Loucy (cell line): Measurements from ENCODE around the gene CTTNBP2.

Experiments used
- H2AFZ ChIP-seq: fragments of 200-600 bp; sonication (generic); 2 replicates; pipeline ENCODE4 v1.6.0; 2016; ENCODE audit warnings: antibody characterized with exemption, mild to moderate bottlenecking, low read length, moderate library complexity
- H3F3A ChIP-seq: fragments of 200-600 bp; 2 replicates; pipeline ENCODE4 v1.6.0; 2016; ENCODE audit warnings: antibody characterized with exemption, low read depth, mild to moderate bottlenecking
- H3K27me3 ChIP-seq: fragments of 200-600 bp; sonication (generic); 2 replicates; pipeline ENCODE4 v1.6.1; 2014; ENCODE audit warnings: low read length, mild to moderate bottlenecking; ENCODE audit not compliant: insufficient read depth, poor library complexity, severe bottlenecking
- H3K36me3 ChIP-seq: fragments of 200-600 bp; sonication (generic); 2 replicates; pipeline ENCODE4 v1.6.1; 2016; ENCODE audit warnings: low read length; ENCODE audit not compliant: insufficient read depth
- H3K4me1 ChIP-seq: fragments of 200-600 bp; sonication (generic); 2 replicates; pipeline ENCODE4 v1.5.1; 2014; ENCODE audit warnings: low read length, mild to moderate bottlenecking; ENCODE audit not compliant: insufficient read depth, poor library complexity, severe bottlenecking
- H3K4me2 ChIP-seq: fragments of 200-600 bp; sonication (generic); 2 replicates; pipeline ENCODE4 v1.6.0; 2014; ENCODE audit warnings: antibody characterized with exemption, low read length, low read depth, mild to moderate bottlenecking; ENCODE audit not compliant: poor library complexity, severe bottlenecking
- H3K4me3 ChIP-seq: fragments of 200-600 bp; sonication (generic); 2 replicates; pipeline ENCODE4 v1.5.1; 2014; ENCODE audit warnings: low read length, mild to moderate bottlenecking, mixed read lengths; ENCODE audit not compliant: poor library complexity, severe bottlenecking
- H3K79me2 ChIP-seq: fragments of 200-600 bp; sonication (generic); 2 replicates; pipeline ENCODE4 v1.6.1; 2014; ENCODE audit warnings: low read length; ENCODE audit not compliant: insufficient read depth
- H3K9ac ChIP-seq: fragments of 200-600 bp; sonication (generic); 2 replicates; pipeline ENCODE4 v1.6.0; 2014; ENCODE audit warnings: mild to moderate bottlenecking, low read depth, low read length, moderate library complexity; ENCODE audit not compliant: poor library complexity, severe bottlenecking
- H3K9me2 ChIP-seq: fragments of 200-600 bp; sonication (generic); replicated peaks from 2 replicates; pipeline ENCODE4 v1.6.1; 2016; ENCODE audit warnings: low read depth, low read length, mixed read lengths
- H3K9me3 ChIP-seq: fragments of 200-600 bp; sonication (generic); 2 replicates; pipeline ENCODE4 v1.6.1; 2014; ENCODE audit warnings: mild to moderate bottlenecking, antibody characterized with exemption, low read length, low read depth; ENCODE audit not compliant: insufficient read depth
- H4K20me1 ChIP-seq: fragments of 200-600 bp; sonication (generic); 2 replicates; pipeline ENCODE4 v1.6.0; 2014; ENCODE audit warnings: antibody characterized with exemption, low read length, mild to moderate bottlenecking; ENCODE audit not compliant: insufficient read depth, poor library complexity, severe bottlenecking
- EZH2phosphoT487 ChIP-seq: fragments of 200-600 bp; IDR thresholded peaks from 2 replicates; pipeline ENCODE4 v1.6.1; 2018; ENCODE audit warnings: antibody characterized with exemption, mild to moderate bottlenecking, moderate library complexity, borderline replicate concordance
- TF ChIP-seq, protein P1 (sequence below): fragments of 200-600 bp; sonication (generic); conservative IDR thresholded peaks from 2 replicates; pipeline ENCODE4 v1.5.1; 2014; ENCODE audit warnings: mild to moderate bottlenecking, antibody characterized with exemption, low read length

The CTTNBP2 gene

DNA sequence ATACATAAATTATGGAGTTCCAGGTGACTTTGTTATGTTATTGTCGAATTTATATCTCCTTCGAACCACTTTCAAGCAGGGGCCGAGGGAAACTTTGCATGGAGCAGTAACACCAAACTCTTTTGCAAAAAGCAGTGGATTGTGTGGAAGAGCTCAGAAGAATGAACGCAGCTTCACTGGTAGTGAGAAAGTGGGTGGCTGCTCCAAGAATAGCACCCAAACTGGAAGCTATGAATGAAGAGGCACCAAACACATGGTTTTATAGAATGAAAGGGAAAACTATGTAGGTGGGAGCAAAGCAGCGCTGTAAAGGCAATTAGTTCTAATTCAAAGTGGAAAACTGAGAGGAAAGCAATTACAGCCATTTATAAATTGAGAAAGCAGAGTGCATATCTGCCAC, 67.2 kb downstream of the CTTNBP2 start:
- TF ChIP-seq, protein P1, sequence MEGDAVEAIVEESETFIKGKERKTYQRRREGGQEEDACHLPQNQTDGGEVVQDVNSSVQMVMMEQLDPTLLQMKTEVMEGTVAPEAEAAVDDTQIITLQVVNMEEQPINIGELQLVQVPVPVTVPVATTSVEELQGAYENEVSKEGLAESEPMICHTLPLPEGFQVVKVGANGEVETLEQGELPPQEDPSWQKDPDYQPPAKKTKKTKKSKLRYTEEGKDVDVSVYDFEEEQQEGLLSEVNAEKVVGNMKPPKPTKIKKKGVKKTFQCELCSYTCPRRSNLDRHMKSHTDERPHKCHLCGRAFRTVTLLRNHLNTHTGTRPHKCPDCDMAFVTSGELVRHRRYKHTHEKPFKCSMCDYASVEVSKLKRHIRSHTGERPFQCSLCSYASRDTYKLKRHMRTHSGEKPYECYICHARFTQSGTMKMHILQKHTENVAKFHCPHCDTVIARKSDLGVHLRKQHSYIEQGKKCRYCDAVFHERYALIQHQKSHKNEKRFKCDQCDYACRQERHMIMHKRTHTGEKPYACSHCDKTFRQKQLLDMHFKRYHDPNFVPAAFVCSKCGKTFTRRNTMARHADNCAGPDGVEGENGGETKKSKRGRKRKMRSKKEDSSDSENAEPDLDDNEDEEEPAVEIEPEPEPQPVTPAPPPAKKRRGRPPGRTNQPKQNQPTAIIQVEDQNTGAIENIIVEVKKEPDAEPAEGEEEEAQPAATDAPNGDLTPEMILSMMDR = no peak
- TF ChIP-seq EZH2phosphoT487 = no peak
- H3K9ac ChIP-seq = no peak overlapping the region
- no peaks in the 10 kb centered on the region for H3K27me3 ChIP-seq
- H3K9me3 ChIP-seq = no peaks in the 10 kb centered on the region
- no peaks in the 10 kb centered on the region for H3K79me2 ChIP-seq
- H3K4me1 ChIP-seq = no peaks in the 10 kb centered on the region
- H4K20me1 ChIP-seq = no peaks in the 10 kb centered on the region
- H3K9me2 ChIP-seq = no peaks in the 10 kb centered on the region
- H3K36me3 ChIP-seq = no peaks in the 10 kb centered on the region
- no peak overlapping the region for H3K4me2 ChIP-seq
- no peak overlapping the region for H3K4me3 ChIP-seq
- H2AFZ ChIP-seq = no peak overlapping the region
- no peaks in the 10 kb centered on the region for H3F3A ChIP-seq

DNA sequence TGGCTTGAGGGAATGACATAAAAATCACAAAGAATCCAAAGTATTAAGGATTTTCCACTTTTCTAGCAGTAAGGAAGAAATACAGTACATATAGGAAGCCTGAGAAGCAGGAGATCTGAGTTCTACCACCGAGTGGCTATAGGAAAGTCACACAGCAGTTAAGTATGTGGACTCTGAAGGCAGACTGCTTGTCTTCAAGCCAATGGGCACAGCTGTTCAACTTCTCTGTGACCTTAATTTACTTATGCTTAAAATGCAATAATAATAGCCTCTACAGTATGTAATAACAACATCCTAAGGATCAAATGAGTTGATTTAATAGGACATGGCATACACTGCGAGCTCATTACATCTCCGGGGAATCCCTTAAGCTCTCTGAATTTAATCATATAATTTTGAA, 68.0 kb downstream of the CTTNBP2 start:
- Histone ChIP-seq H3F3A (no peaks in the 10 kb centered on the region), H4K20me1 (no peaks in the 10 kb centered on the region), H3K4me1 (no peaks in the 10 kb centered on the region), H3K27me3 (no peaks in the 10 kb centered on the region), H3K9me2 (no peaks in the 10 kb centered on the region), H3K4me2 (no peak overlapping the region), H3K79me2 (no peaks in the 10 kb centered on the region), H2AFZ (no peak overlapping the region), H3K36me3 (no peaks in the 10 kb centered on the region), H3K9ac (no peak overlapping the region), H3K9me3 (no peaks in the 10 kb centered on the region), H3K4me3 (no peak overlapping the region)
- TF ChIP-seq EZH2phosphoT487 = no peak
- TF ChIP-seq, protein P1 = no peak

DNA sequence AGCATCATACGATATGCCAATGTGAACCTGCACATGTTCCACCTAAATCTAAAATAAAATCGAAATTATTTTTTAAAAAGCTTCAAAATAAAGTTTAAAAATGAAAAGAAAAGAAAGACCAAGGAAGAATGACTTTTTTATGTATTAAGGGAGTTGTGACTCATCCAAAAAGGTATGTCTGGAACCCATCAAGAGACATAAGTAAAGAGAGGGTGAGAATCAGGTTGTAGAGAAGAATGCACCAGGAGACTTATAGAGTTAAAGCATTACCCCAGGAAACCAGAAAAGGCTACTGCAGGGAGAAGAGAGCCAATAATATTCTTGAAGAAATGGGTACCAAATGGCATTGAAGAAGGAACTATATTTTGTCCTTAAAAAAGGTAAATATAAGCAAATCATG, 69.8 kb downstream of the CTTNBP2 start:
- no peaks in the 10 kb centered on the region for H3K79me2 ChIP-seq

More for the DNA sequence above, 69.8 kb downstream of the CTTNBP2 start:
- no peaks in the 10 kb centered on the region for H4K20me1 ChIP-seq
- H3K27me3 ChIP-seq = no peaks in the 10 kb centered on the region
- H3K9ac ChIP-seq = no peak overlapping the region
- H3K4me3 ChIP-seq = no peak overlapping the region
- no peaks in the 10 kb centered on the region for H3K4me1 ChIP-seq
- H3K9me2 ChIP-seq = no peaks in the 10 kb centered on the region
- no peak overlapping the region for H2AFZ ChIP-seq
- TF ChIP-seq, protein P1 = no peak
- TF ChIP-seq EZH2phosphoT487 = no peak
- no peaks in the 10 kb centered on the region for H3K9me3 ChIP-seq
- H3F3A ChIP-seq = no peaks in the 10 kb centered on the region
- no peak overlapping the region for H3K4me2 ChIP-seq
- H3K36me3 ChIP-seq = no peaks in the 10 kb centered on the region
